H9 (cell line): ENCODE measurements around the gene PAM. TPM values are rescaled to one million over a fixed set of nuclear protein-coding genes. Genes with fewer than 3 reads are reported as not detected.
"Not testable (repeated sequence)": the region's sequence is repeated elsewhere in the genome, so short reads cannot be mapped to it uniquely, and the experiment has no call there.

Source experiments
- DNase-seq: peaks from one replicate; pipeline ENCODE4 v3.0.0-alpha.2; 2017
- H2AFZ ChIP-seq: one replicate; pipeline ENCODE4 v1.6.1; 2013; ENCODE audit warnings: mild to moderate bottlenecking, low read length, control low read depth, moderate library complexity
- H2AK5ac ChIP-seq: 2 replicates; pipeline ENCODE4 v1.6.1; 2013; ENCODE audit warnings: low read length, control low read depth, mixed read lengths; ENCODE audit not compliant: insufficient read length
- H2BK120ac ChIP-seq: one replicate; pipeline ENCODE4 v1.6.1; 2013; ENCODE audit warnings: low read depth, mild to moderate bottlenecking, low read length, control low read depth, inconsistent platforms; ENCODE audit not compliant: poor library complexity, severe bottlenecking
- H2BK12ac ChIP-seq: 2 replicates; pipeline ENCODE4 v1.6.1; 2013; ENCODE audit warnings: low read length, control low read depth, mixed read lengths, low read depth; ENCODE audit not compliant: insufficient read length
- H2BK15ac ChIP-seq: 2 replicates; pipeline ENCODE4 v1.6.1; 2013; ENCODE audit warnings: low read depth, low read length, control low read depth
- H2BK20ac ChIP-seq: one replicate; pipeline ENCODE4 v1.6.1; 2013; ENCODE audit warnings: low read depth, mild to moderate bottlenecking, low read length, control low read depth, inconsistent platforms; ENCODE audit not compliant: poor library complexity, severe bottlenecking
- H2BK5ac ChIP-seq: 2 replicates; pipeline ENCODE4 v1.6.1; 2013; ENCODE audit warnings: low read length, control low read depth, mixed read lengths; ENCODE audit not compliant: insufficient read length
- H3K14ac ChIP-seq: 2 replicates; pipeline ENCODE4 v1.6.1; 2013; ENCODE audit warnings: low read length, control low read depth; ENCODE audit not compliant: insufficient read depth
- H3K18ac ChIP-seq: 2 replicates; pipeline ENCODE4 v1.6.1; 2013; ENCODE audit warnings: low read depth, mild to moderate bottlenecking, mixed read lengths, low read length, control low read depth; ENCODE audit not compliant: insufficient read length
- H3K23ac ChIP-seq: 2 replicates; pipeline ENCODE4 v1.6.1; 2013; ENCODE audit warnings: low read length, control low read depth, mixed read lengths, low read depth; ENCODE audit not compliant: insufficient read length
- H3K23me2 ChIP-seq: 2 replicates; pipeline ENCODE4 v1.6.1; 2013; ENCODE audit warnings: low read depth, mild to moderate bottlenecking, mixed read lengths, low read length, control low read depth; ENCODE audit not compliant: insufficient read length, poor library complexity, severe bottlenecking
- H3K27ac ChIP-seq: 2 replicates; pipeline ENCODE4 v1.5.1; 2013; ENCODE audit warnings: low read length, control low read depth, mixed read lengths, low read depth; ENCODE audit not compliant: insufficient read length
- H3K27me3 ChIP-seq: 2 replicates; pipeline ENCODE4 v1.6.1; 2013; ENCODE audit warnings: low read length, control low read depth, inconsistent platforms; ENCODE audit not compliant: insufficient read depth
- H3K4ac ChIP-seq: 2 replicates; pipeline ENCODE4 v1.6.1; 2013; ENCODE audit warnings: low read depth, mild to moderate bottlenecking, control low read depth, inconsistent platforms, low read length, moderate library complexity
- H3K4me1 ChIP-seq: 2 replicates; pipeline ENCODE4 v1.6.1; 2013; ENCODE audit warnings: low read length, control low read depth, inconsistent platforms; ENCODE audit not compliant: insufficient read depth
- H3K4me2 ChIP-seq: 2 replicates; pipeline ENCODE4 v1.6.1; 2013; ENCODE audit warnings: low read length, control low read depth, mixed read lengths; ENCODE audit not compliant: insufficient read length, insufficient read depth
- H3K56ac ChIP-seq: 2 replicates; pipeline ENCODE4 v1.6.1; 2013; ENCODE audit warnings: low read depth, mild to moderate bottlenecking, mixed read lengths, low read length, control low read depth; ENCODE audit not compliant: insufficient read length
- H3K79me1 ChIP-seq: 2 replicates; pipeline ENCODE4 v1.6.1; 2013; ENCODE audit warnings: low read depth, mild to moderate bottlenecking, moderate library complexity, low read length, control low read depth, inconsistent platforms; ENCODE audit not compliant: insufficient read depth, poor library complexity, severe bottlenecking
- H3K79me2 ChIP-seq: 2 replicates; pipeline ENCODE4 v1.6.1; 2013; ENCODE audit warnings: low read length, control low read depth, inconsistent platforms; ENCODE audit not compliant: insufficient read depth
- H3K9ac ChIP-seq: 2 replicates; pipeline ENCODE4 v1.6.1; 2013; ENCODE audit warnings: low read length, control low read depth, mixed read lengths; ENCODE audit not compliant: insufficient read length; ENCODE audit errors: extremely low read depth
- H3K9me3 ChIP-seq: one replicate; pipeline ENCODE4 v1.6.1; 2013; ENCODE audit warnings: low read depth, low read length, inconsistent platforms; ENCODE audit not compliant: control insufficient read depth
- H3T11ph ChIP-seq: one replicate; pipeline ENCODE4 v1.6.1; 2013; ENCODE audit warnings: mild to moderate bottlenecking, low read length, control low read depth, inconsistent platforms
- H4K20me1 ChIP-seq: one replicate; pipeline ENCODE4 v1.6.1; 2013; ENCODE audit not compliant: control insufficient read depth, insufficient read length, insufficient read depth
- H4K5ac ChIP-seq: 2 replicates; pipeline ENCODE4 v1.6.1; 2013; ENCODE audit warnings: low read depth, mild to moderate bottlenecking, mixed read lengths, low read length, control low read depth; ENCODE audit not compliant: insufficient read length
- H4K8ac ChIP-seq: replicated peaks from 2 replicates; pipeline ENCODE4 v1.6.1; 2013; ENCODE audit warnings: low read length, control low read depth, mixed read lengths, low read depth; ENCODE audit not compliant: insufficient read length
- H4K91ac ChIP-seq: 2 replicates; pipeline ENCODE4 v1.6.1; 2013; ENCODE audit warnings: low read depth, mild to moderate bottlenecking, moderate library complexity, mixed read lengths, low read length, control low read depth; ENCODE audit not compliant: insufficient read length
- H3K27ac Mint-ChIP-seq, 3 experiments: 2 replicates in 2 of 3; 3 replicates in 1 of 3; pipeline ENCODE4 v1.8.0; 2020 to 2021; ENCODE audit warnings: mixed read lengths in 3 of 3, mild to moderate bottlenecking in 1 of 3, moderate library complexity in 1 of 3
- H3K27me3 Mint-ChIP-seq: 2 replicates; pipeline ENCODE4 v1.8.0; 2021; ENCODE audit warnings: low read depth, mild to moderate bottlenecking, moderate library complexity, mixed read lengths
- H3K36me3 Mint-ChIP-seq, 3 experiments: 2 replicates in 2 of 3; 3 replicates in 1 of 3; pipeline ENCODE4 v1.8.0; 2020 to 2021; ENCODE audit warnings: low read depth in 3 of 3, mixed read lengths in 3 of 3; ENCODE audit not compliant: insufficient read depth in 1 of 3
- H3K4me1 Mint-ChIP-seq, 2 experiments: 2 replicates each; pipeline ENCODE4 v1.8.0; 2020; ENCODE audit warnings: mixed read lengths in 2 of 2
- H3K4me3 Mint-ChIP-seq, 2 experiments: 2 replicates in 1 of 2; 3 replicates in 1 of 2; pipeline ENCODE4 v1.8.0; 2020 to 2021; ENCODE audit warnings: mild to moderate bottlenecking in 2 of 2, mixed read lengths in 2 of 2, moderate library complexity in 1 of 2
- H3K9me3 Mint-ChIP-seq, 2 experiments: 2 replicates in 1 of 2; 3 replicates in 1 of 2; pipeline ENCODE4 v1.8.0; 2020; ENCODE audit warnings: mild to moderate bottlenecking in 2 of 2, mixed read lengths in 2 of 2, moderate library complexity in 1 of 2
- whole genome bisulfite sequencing: extraction: QIAGEN DNeasy Blood & Tissue Kit; methylation state at CpG from one replicate; pipeline ENCODE4 v1.1.7; 2013; ENCODE audit warnings: missing lambda C conversion rate, low lambda C conversion rate, mixed read lengths; ENCODE audit not compliant: insufficient read length; ENCODE audit errors: extremely low coverage; 5-methylcytosine and 5-hydroxymethylcytosine counted together
- total RNA-seq: library from RNA; stranded (reverse); gene quantifications from 2 replicates; pipeline ENCODE4 v1.2.1, GENCODE V29; 2021
- TF ChIP-seq, protein P1 (sequence below): fragments of 200-600 bp; sonication (generic); conservative IDR thresholded peaks from 3 replicates; pipeline ENCODE4 v1.8.0; 2021; ENCODE audit warnings: antibody characterized with exemption, mild to moderate bottlenecking

The PAM gene
- total RNA-seq, 1 experiment from 2014 or later: 31.5 TPM

DNA sequence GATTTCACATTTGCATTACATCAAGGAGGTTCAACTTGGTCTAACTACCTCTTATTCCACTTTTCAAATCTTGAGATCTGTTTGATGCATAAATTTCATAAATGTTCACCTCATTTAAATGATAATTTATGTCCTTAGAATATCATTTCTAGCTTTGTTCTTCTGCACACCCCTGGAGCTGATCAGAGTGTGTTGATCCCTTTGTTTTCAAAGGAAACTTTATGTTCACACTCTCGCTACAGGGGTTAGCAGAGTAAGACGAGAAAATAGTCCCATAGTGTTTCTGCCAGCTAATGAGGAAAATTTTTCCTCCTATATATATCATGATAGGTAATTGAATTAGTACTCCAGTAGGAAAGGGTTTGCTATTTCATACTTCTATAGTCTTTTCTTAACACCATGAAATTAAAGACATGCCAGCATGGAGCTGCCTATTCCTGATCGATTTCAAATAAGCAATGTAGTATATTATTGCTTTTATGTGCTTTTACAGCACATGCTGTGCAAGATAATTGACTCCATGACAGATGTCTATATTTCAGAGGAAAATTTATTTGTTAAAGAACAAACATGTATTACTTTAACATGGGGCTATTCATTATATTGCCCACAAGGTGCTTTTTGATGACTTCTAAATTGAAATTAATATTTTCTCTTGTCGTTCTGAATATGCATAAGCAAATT, 4.8 kb upstream of the PAM start:
- Histone ChIP-seq H4K20me1 (no peaks in the 10 kb centered on the region), H3K79me2 (no peaks in the 10 kb centered on the region), H2BK12ac (no peak overlapping the region), H4K5ac (no peak overlapping the region), H3K14ac (no peak overlapping the region), H4K8ac (no peak overlapping the region), H2AK5ac (no peak overlapping the region), H3K4ac (no peak overlapping the region), H3K4me2 (no peak overlapping the region), H3T11ph (no peak overlapping the region), H4K91ac (no peak overlapping the region), H3K56ac (no peak overlapping the region), H3K4me1 (peaks cover 8% of the 10 kb centered on the region; the same call in 1 of the 2 replicates), H3K9me3 (no peaks in the 10 kb centered on the region), H3K23ac (no peak overlapping the region), H2BK120ac (no peak overlapping the region), H2BK5ac (no peak overlapping the region), H3K79me1 (no peaks in the 10 kb centered on the region), H3K27me3 (no peaks in the 10 kb centered on the region; the same call in 1 of the 2 replicates), H3K23me2 (peaks cover 13% of the 10 kb centered on the region), H3K9ac (no peak overlapping the region), H2BK15ac (no peak overlapping the region), H2AFZ (no peak overlapping the region), H2BK20ac (no peak overlapping the region), H3K27ac (no peak overlapping the region), H3K18ac (no peak overlapping the region)
- Mint-ChIP-seq H3K27me3 (peaks cover 25% of the 10 kb centered on the region), H3K4me3 (peak overlapping the region in 1 of 2 experiments; percentile 28; a peak in 2 of 5 replicates), H3K36me3 (peaks cover 2 to 13% (median 5%) of the 10 kb centered on the region in 3 experiments; a peak in 3 of 7 replicates), H3K27ac (peak overlapping the region in 1 of 3 experiments; percentile 30; a peak in 2 of 7 replicates), H3K9me3 (no peaks in the 10 kb centered on the region; a peak in 3 of 5 replicates), H3K4me1 (peaks cover 35 to 40% of the 10 kb centered on the region in 2 experiments)
- TF ChIP-seq, protein P1, sequence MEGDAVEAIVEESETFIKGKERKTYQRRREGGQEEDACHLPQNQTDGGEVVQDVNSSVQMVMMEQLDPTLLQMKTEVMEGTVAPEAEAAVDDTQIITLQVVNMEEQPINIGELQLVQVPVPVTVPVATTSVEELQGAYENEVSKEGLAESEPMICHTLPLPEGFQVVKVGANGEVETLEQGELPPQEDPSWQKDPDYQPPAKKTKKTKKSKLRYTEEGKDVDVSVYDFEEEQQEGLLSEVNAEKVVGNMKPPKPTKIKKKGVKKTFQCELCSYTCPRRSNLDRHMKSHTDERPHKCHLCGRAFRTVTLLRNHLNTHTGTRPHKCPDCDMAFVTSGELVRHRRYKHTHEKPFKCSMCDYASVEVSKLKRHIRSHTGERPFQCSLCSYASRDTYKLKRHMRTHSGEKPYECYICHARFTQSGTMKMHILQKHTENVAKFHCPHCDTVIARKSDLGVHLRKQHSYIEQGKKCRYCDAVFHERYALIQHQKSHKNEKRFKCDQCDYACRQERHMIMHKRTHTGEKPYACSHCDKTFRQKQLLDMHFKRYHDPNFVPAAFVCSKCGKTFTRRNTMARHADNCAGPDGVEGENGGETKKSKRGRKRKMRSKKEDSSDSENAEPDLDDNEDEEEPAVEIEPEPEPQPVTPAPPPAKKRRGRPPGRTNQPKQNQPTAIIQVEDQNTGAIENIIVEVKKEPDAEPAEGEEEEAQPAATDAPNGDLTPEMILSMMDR: no peak
- DNase-seq: no peak
- no CpG with 5 or more reads among the region's 4 CpGs for WGBS

GRCh38 chr5:102751903-102752376, 3.2 kb upstream of the PAM start:
- not testable (repeated sequence) for H3K9me3 ChIP-seq, H4K91ac ChIP-seq, H3K79me2 ChIP-seq, H3K14ac ChIP-seq, H2BK12ac ChIP-seq, H2BK5ac ChIP-seq, DNase-seq, H3T11ph ChIP-seq, H2BK20ac ChIP-seq, H3K79me1 ChIP-seq, H4K8ac ChIP-seq, H3K4me3 Mint-ChIP-seq, H3K9ac ChIP-seq, H2BK120ac ChIP-seq, H3K9me3 Mint-ChIP-seq, H3K27ac ChIP-seq, H2BK15ac ChIP-seq, H4K20me1 ChIP-seq, H3K27me3 ChIP-seq, H3K4ac ChIP-seq, H3K18ac ChIP-seq, H2AFZ ChIP-seq, H3K4me2 ChIP-seq, H3K27ac Mint-ChIP-seq, H3K4me1 ChIP-seq, H3K56ac ChIP-seq, H2AK5ac ChIP-seq, H3K23ac ChIP-seq, H4K5ac ChIP-seq
- H3K27me3 Mint-ChIP-seq: peaks cover 30% of the 10 kb centered on the region
- no CpG with 5 or more reads among the region's 32 CpGs for WGBS
- H3K36me3 Mint-ChIP-seq: peaks cover 2 to 13% (median 5%) of the 10 kb centered on the region in 3 experiments; a peak in 4 of 7 replicates
- H3K4me1 Mint-ChIP-seq: peaks cover 40 to 45% of the 10 kb centered on the region in 2 experiments
- peaks cover 21% of the 10 kb centered on the region for H3K23me2 ChIP-seq
